ENCODE results near the gene MUS81.
A peak's percentile ranks its signal among the peaks of the same experiment; 100 is the strongest.

MUS81 gene

GRCh38 chr11:65898656-65899355, 38.6 kb downstream of the MUS81 start:
- H3K27me3 ChIP-seq (ENCODE audit: insufficient read depth, low read length, poor library complexity), result peaks cover 46% of the 10 kb centered on the region
- H3K4me3 ChIP-seq (ENCODE audit: low read depth in 1 of 2, low read length in 2 of 2), result peak overlapping the region in 1 of 2 experiments; percentile 53; a peak in 2 of 4 replicates
- no peaks in the 10 kb centered on the region for H3K9me3 ChIP-seq (ENCODE audit: insufficient read depth, low read length, severe bottlenecking)
- peak overlapping the region; percentile 41; the same call in 1 of the 2 replicates for H2AFZ ChIP-seq (ENCODE audit: low read depth, low read length)
- DNase-seq (no peak), ATAC-seq (ENCODE audit: insufficient read depth, low read depth) (no peak)
- H3K4me2 ChIP-seq (ENCODE audit: insufficient read depth, low read length), result peak overlapping the region; percentile 69
- TF ChIP-seq CTCF (IDR thresholded peaks at IDR 0.05; ENCODE audit: borderline replicate concordance, extremely low read depth, low read length, poor library complexity, severe bottlenecking) (no peak), EZH2 (IDR thresholded peaks at IDR 0.05; ENCODE audit: borderline replicate concordance, low read depth, low read length, severe bottlenecking) (peak; percentile 5)
- 0 out of 2 replicates have a peak, but pooled peaks cover 5% of the 10 kb centered on the region for H4K20me1 ChIP-seq (ENCODE audit: insufficient read depth, low read length)
- no peak overlapping the region for H3K27ac ChIP-seq (ENCODE audit: low read length)
- H3K4me1 ChIP-seq (ENCODE audit: insufficient read depth, low read length), result peaks cover 23% of the 10 kb centered on the region
- peak overlapping the region; percentile 43; the same call in 1 of the 2 replicates for H3K9ac ChIP-seq (ENCODE audit: low read depth, low read length)
- H3K36me3 ChIP-seq (ENCODE audit: insufficient read depth, low read length), result no peaks in the 10 kb centered on the region
- no peaks in the 10 kb centered on the region for H3K79me2 ChIP-seq (ENCODE audit: insufficient read depth, low read length)

DNA sequence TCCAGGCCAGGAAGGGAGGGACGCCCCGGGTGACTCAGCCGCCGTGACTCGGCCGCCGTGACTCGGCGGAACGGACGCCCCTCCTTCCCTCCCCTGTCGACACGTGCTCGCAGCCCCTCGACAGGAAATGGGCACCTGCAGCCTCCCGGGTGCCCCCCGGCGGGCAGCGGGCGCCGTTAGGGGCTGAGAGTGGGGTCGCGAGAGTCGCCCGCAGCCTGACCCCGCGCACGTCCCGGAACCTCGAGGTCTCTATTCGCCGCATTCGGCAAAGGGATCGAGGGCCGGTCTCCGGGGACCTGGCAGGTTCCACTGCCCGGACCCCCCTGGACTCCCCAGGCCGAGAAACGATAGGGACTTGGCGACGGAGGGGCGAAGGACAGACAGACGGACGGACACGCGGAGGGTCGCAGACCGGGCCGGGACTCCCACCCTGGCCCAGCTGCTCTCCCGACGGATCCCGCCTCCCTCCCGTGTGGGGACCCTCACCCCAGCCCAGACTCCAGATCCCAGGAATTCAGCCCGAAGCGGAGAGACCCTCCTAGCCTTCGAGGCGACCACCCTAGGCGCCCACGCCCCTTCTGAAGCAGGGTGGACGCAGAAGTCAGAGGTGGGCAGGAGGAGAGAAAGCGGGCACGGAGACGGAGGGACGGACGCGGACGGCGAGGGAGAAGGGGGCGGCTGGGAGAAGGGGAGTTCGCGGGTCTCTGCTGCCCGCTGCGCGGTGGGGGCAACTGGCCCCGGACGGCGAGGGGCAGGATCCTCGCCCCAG, 39.3 kb downstream of the MUS81 start:
- Histone ChIP-seq H2AFZ (ENCODE audit: low read depth, low read length) (peak overlapping the region; percentile 41), H3K4me2 (ENCODE audit: insufficient read depth, low read length) (peak overlapping the region; percentile 69), H3K9ac (ENCODE audit: low read depth, low read length) (peak overlapping the region; percentile 43), H3K79me2 (ENCODE audit: insufficient read depth, low read length) (no peaks in the 10 kb centered on the region), H3K27me3 (ENCODE audit: insufficient read depth, low read length, poor library complexity) (peaks cover 46% of the 10 kb centered on the region), H3K36me3 (ENCODE audit: insufficient read depth, low read length) (no peaks in the 10 kb centered on the region), H4K20me1 (ENCODE audit: insufficient read depth, low read length) (0 out of 2 replicates have a peak, but pooled peaks cover 5% of the 10 kb centered on the region), H3K4me1 (ENCODE audit: insufficient read depth, low read length) (peaks cover 23% of the 10 kb centered on the region), H3K27ac (ENCODE audit: low read length) (no peak overlapping the region), H3K9me3 (ENCODE audit: insufficient read depth, low read length, severe bottlenecking) (no peaks in the 10 kb centered on the region), H3K4me3 (ENCODE audit: low read depth in 1 of 2, low read length in 2 of 2) (peak overlapping the region in 1 of 2 experiments; percentile 53; a peak in 2 of 4 replicates)
- DNase-seq (peak; percentile 69), ATAC-seq (ENCODE audit: insufficient read depth, low read depth) (peak; percentile 69)
- TF ChIP-seq CTCF (IDR thresholded peaks at IDR 0.05; ENCODE audit: borderline replicate concordance, extremely low read depth, low read length, poor library complexity, severe bottlenecking) (peak; percentile 36), EZH2 (IDR thresholded peaks at IDR 0.05; ENCODE audit: borderline replicate concordance, low read depth, low read length, severe bottlenecking) (peak; percentile 80)

DNA sequence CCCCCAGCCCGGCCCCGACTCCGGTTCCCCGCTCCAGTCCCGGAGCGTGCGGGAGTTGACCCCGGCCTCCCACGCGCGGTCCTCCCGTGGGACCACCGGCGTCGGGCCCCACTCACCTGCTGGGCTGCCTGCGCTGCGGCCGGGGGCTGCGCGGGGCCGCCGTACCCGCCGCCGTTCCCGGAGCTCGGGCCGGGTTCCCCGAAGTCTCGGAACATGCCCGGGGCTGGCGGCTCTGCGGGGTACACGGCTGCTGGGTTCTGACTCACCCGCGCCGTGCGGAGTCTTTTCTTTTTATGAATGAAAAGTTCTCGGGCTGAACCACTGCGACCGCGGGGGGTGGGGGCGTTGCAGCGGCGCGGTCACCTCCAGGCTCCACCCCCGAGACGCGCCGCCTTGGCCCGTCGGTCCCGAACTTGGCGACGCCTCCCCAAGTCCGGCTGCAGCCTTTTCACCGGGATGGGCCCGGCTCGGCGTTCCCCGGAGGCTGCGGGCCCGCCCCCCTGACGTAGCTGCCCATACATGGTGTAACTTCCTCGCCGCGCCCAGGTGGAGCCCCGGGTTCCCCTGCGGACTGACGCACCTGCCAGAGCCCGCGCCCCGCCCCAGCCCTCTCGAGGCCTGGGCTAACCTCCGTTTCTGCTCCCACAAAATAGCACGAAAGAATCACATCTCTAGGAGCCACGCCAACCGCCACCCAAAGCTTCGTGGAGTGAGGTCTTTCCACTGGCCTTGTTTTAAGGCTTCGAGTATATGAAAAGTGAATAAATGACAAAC, 40.1 kb downstream of the MUS81 start, which contains the start of gene FOSL1:
FOSL1 (minus strand) TSS at position 264 of the 774 bp plus-strand sequence; CDS start at position 215, 49 bp downstream.
- Histone ChIP-seq H3K9ac (ENCODE audit: low read depth, low read length) (peak within 1 kb of the TSS; percentile 43), H3K27me3 (ENCODE audit: insufficient read depth, low read length, poor library complexity) (peaks cover 46% of the 10 kb centered on the region), H3K4me3 (ENCODE audit: low read depth in 1 of 2, low read length in 2 of 2) (peak within 1 kb of the TSS in 1 of 2 experiments; percentile 53; a peak in 2 of 4 replicates), H3K79me2 (ENCODE audit: insufficient read depth, low read length) (no peaks in the 10 kb centered on the region), H3K4me2 (ENCODE audit: insufficient read depth, low read length) (peak within 1 kb of the TSS; percentile 69), H3K4me1 (ENCODE audit: insufficient read depth, low read length) (peaks cover 23% of the 10 kb centered on the region), H3K27ac (ENCODE audit: low read length) (no peak within 1 kb of the TSS), H4K20me1 (ENCODE audit: insufficient read depth, low read length) (0 out of 2 replicates have a peak, but pooled peaks cover 5% of the 10 kb centered on the region), H2AFZ (ENCODE audit: low read depth, low read length) (peak within 1 kb of the TSS; percentile 41), H3K36me3 (ENCODE audit: insufficient read depth, low read length) (no peaks in the 10 kb centered on the region), H3K9me3 (ENCODE audit: insufficient read depth, low read length, severe bottlenecking) (no peaks in the 10 kb centered on the region)
- peak; percentile 63 for DNase-seq
- ATAC-seq (ENCODE audit: insufficient read depth, low read depth), result peak; percentile 70
- TF ChIP-seq EZH2 (IDR thresholded peaks at IDR 0.05; ENCODE audit: borderline replicate concordance, low read depth, low read length, severe bottlenecking) (peak; percentile 90), CTCF (IDR thresholded peaks at IDR 0.05; ENCODE audit: borderline replicate concordance, extremely low read depth, low read length, poor library complexity, severe bottlenecking) (no peak)
